Measurements from ENCODE around the gene FBXO3. TPM values are rescaled to one million over a fixed set of nuclear protein-coding genes. Genes with fewer than 3 reads are reported as not detected.

FBXO3 gene
- polyA plus RNA-seq, 1 experiment = 43.4 TPM

DNA sequence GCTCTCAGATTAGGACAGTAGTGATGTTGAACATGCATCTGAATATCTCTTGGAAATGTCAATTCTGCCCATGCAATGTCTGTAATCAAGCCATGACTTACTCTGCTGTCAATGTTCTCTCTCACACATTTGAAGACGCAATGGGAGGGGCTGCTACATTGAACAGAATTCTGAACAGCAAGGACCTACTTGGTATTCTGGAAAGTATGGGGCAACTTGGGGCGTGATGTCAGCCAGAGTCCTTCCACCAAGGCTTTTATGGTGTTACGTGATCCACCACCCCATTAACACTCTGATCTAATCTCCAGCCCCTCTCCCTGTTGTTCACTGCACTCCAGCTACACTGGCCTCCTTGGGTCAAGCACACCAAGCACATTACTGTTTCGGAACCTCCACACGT lies 31.0 kb downstream of the FBXO3 start:
- TF ChIP-seq, protein P1, sequence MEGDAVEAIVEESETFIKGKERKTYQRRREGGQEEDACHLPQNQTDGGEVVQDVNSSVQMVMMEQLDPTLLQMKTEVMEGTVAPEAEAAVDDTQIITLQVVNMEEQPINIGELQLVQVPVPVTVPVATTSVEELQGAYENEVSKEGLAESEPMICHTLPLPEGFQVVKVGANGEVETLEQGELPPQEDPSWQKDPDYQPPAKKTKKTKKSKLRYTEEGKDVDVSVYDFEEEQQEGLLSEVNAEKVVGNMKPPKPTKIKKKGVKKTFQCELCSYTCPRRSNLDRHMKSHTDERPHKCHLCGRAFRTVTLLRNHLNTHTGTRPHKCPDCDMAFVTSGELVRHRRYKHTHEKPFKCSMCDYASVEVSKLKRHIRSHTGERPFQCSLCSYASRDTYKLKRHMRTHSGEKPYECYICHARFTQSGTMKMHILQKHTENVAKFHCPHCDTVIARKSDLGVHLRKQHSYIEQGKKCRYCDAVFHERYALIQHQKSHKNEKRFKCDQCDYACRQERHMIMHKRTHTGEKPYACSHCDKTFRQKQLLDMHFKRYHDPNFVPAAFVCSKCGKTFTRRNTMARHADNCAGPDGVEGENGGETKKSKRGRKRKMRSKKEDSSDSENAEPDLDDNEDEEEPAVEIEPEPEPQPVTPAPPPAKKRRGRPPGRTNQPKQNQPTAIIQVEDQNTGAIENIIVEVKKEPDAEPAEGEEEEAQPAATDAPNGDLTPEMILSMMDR (IDR thresholded peaks at IDR 0.05; ENCODE audit: low read depth, low read length) = no peak
- ChIA-PET CTCF (interaction anchor here (1.2 to 2.9 kb wide), 15 partner anchors 9 to 578 kb away, joined by 4 to 42 read pairs (median 8); no protein-coding TSS in a partner anchor), POLR2A (no interaction called here)
- Histone ChIP-seq H3K27me3 (ENCODE audit: control insufficient read depth, insufficient read depth, low read length) (no peaks in the 10 kb centered on the region), H3K4me3 (ENCODE audit: low read depth, low read length) (no peak overlapping the region), H3K9me3 (ENCODE audit: control insufficient read depth, insufficient read depth, low read length) (no peaks in the 10 kb centered on the region), H3K27ac (ENCODE audit: low read depth, low read length) (no peak overlapping the region)
- DNase-seq (ENCODE audit: low read depth, low spot score) = no peak

DNA sequence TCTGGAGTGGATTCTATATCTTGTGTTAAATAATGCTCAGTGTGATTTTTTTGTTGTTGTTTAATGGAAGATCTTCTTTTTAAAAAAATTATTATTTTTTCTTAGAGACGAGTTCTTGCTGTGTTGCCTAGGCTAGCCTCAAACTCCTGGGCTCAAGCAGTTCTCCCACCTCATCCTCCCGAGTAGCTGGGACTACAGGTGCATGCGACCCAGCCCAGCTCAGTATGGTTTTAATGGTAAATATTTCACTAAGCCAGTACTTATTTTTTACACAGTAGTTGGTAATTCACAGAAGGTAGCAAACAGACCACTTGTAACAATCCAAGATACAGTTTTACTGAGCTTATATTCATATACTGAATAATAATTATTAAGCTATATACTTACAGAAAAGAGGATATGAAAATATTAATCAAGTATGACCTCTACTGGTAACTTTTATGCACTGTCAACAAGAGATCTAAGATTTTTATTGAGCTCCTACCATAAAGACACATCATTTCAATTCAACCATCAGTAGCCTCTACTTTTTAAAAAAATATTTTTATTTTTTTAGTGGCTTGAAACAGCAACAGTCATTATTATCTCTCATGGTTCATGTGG lies 32.0 kb downstream of the FBXO3 start:
- no peak for DNase-seq (ENCODE audit: low read depth, low spot score)
- H3K27ac ChIP-seq (ENCODE audit: low read depth, low read length) = no peak overlapping the region
- POLR2A ChIA-PET = interaction anchor here (0.7 to 1.1 kb wide), 2 partner anchors 41 to 380 kb away, joined by 3 to 5 read pairs; no protein-coding TSS in a partner anchor

DNA sequence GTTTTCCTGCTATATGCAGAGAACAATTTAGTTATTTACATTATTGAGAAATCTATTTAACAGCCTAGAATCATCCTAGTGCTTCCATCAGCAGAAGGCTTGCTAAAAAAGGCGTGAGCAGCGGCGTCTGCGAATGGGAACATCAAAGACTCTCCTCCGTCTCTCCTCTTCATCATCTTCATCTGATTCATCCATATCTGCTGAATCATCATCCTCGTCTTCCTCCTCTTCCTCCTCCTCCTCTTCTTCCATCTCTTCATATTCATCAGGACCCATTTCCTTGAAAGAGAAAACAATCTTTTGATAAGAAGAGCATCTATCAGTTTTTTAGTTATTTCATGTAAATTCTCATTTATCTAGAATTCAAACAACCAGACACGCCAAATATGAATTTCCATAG lies 32.5 kb downstream of the FBXO3 start:
- TF ChIP-seq, protein P1 (IDR thresholded peaks at IDR 0.05; ENCODE audit: low read depth, low read length) = no peak
- Histone ChIP-seq H3K27ac (ENCODE audit: low read depth, low read length) (no peak overlapping the region), H3K4me3 (ENCODE audit: low read depth, low read length) (no peak overlapping the region), H3K9me3 (ENCODE audit: control insufficient read depth, insufficient read depth, low read length) (no peaks in the 10 kb centered on the region), H3K27me3 (ENCODE audit: control insufficient read depth, insufficient read depth, low read length) (no peaks in the 10 kb centered on the region)
- no peak for DNase-seq (ENCODE audit: low read depth, low spot score)
- ChIA-PET POLR2A (interaction anchor here (1.1 kb wide), 1 partner anchor 40 kb away, joined by 5 read pairs; no protein-coding TSS in a partner anchor), CTCF (interaction anchor here (0.7 to 2.9 kb wide), 41 partner anchors 8 to 581 kb away, joined by 3 to 42 read pairs (median 6); partner anchors contain the start of genes C11orf91 and CSTF3)

More for the DNA sequence above, 32.0 kb downstream of the FBXO3 start:
- CTCF ChIA-PET = interaction anchor here (0.7 to 2.9 kb wide), 46 partner anchors 8 to 582 kb away, joined by 3 to 42 read pairs (median 5); partner anchors contain the start of genes C11orf91, CSTF3 and KIAA1549L
- TF ChIP-seq, protein P1 (IDR thresholded peaks at IDR 0.05; ENCODE audit: low read depth, low read length) = peak; percentile 50
- no peak overlapping the region for H3K4me3 ChIP-seq (ENCODE audit: low read depth, low read length)
- H3K27me3 ChIP-seq (ENCODE audit: control insufficient read depth, insufficient read depth, low read length) = no peaks in the 10 kb centered on the region
- H3K9me3 ChIP-seq (ENCODE audit: control insufficient read depth, insufficient read depth, low read length) = no peaks in the 10 kb centered on the region

DNA sequence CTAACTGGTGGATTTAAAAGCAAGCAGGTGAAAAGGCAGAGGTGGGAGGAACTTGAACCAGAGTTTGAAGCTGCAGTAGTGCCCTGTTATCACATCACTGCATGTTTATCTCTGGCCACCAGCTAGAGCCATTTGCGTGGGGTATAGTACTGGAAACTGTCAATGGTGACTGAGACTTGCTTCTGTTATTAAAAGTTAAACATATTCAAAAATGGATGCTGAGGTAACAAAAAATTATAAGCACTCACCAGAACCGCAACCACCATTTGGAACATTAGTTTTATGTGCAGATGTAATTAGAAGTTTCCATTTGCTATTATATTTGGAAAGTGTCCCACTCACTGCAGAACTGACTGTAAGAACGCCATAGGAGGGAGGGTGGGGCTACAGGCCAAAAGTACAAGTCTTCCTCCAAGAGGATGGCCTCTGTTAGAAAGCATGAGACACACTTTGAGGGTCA lies 36.9 kb downstream of the FBXO3 start:
- TF ChIP-seq, protein P1 (IDR thresholded peaks at IDR 0.05; ENCODE audit: low read depth, low read length) = no peak

More for the DNA sequence above, 36.9 kb downstream of the FBXO3 start:
- POLR2A ChIA-PET = interaction anchor here (0.6 to 1.4 kb wide), 7 partner anchors 36 to 365 kb away, joined by 3 to 8 read pairs (median 6); no protein-coding TSS in a partner anchor
- H3K27me3 ChIP-seq (ENCODE audit: control insufficient read depth, insufficient read depth, low read length) = no peaks in the 10 kb centered on the region
- H3K4me3 ChIP-seq (ENCODE audit: low read depth, low read length) = peak overlapping the region; percentile 79
- peak overlapping the region; percentile 85 for H3K27ac ChIP-seq (ENCODE audit: low read depth, low read length)
- no peak for DNase-seq (ENCODE audit: low read depth, low spot score)
- CTCF ChIA-PET = interaction anchor here (1.0 to 1.1 kb wide), 2 partner anchors 23 to 250 kb away, joined by 3 read pairs; no protein-coding TSS in a partner anchor
- no peaks in the 10 kb centered on the region; the same call in 1 of the 2 replicates for H3K9me3 ChIP-seq (ENCODE audit: control insufficient read depth, insufficient read depth, low read length)

All from AG04450 (cell line).